ENCODE results near the gene PCBP3.
"Not testable (repeated sequence)": the region's sequence is repeated elsewhere in the genome, so short reads cannot be mapped to it uniquely, and the experiment has no call there.

Gene PCBP3

GRCh38 chr21:45885930-45886601 lies 242.5 kb downstream of the PCBP3 start:
- not testable (repeated sequence) for DNase-seq

- no peak for DNase-seq
Measured at GRCh38 chr21:45886610-45887026, 243.1 kb downstream of the PCBP3 start.

- DNase-seq: no peak
Measured at GRCh38 chr21:45887120-45887611, 243.6 kb downstream of the PCBP3 start.

GRCh38 chr21:45887788-45888187 lies 244.3 kb downstream of the PCBP3 start:
- no peak for DNase-seq

GRCh38 chr21:45888386-45889009 lies 245.0 kb downstream of the PCBP3 start:
- DNase-seq: no peak

GRCh38 chr21:45889256-45889655 lies 245.7 kb downstream of the PCBP3 start:
- no peak for DNase-seq

GRCh38 chr21:45889961-45890360 lies 246.4 kb downstream of the PCBP3 start:
- no peak for DNase-seq

- no peak for DNase-seq
Measured at GRCh38 chr21:45891388-45892155, 248.0 kb downstream of the PCBP3 start.

- DNase-seq: no peak
Measured at GRCh38 chr21:45892156-45892915, 248.8 kb downstream of the PCBP3 start.

- no peak for DNase-seq
Measured at GRCh38 chr21:45892916-45893739, 249.6 kb downstream of the PCBP3 start.

GRCh38 chr21:45893740-45894449 lies 250.4 kb downstream of the PCBP3 start:
- no peak for DNase-seq

GRCh38 chr21:45894450-45894825 lies 250.9 kb downstream of the PCBP3 start:
- DNase-seq: no peak

- DNase-seq: no peak
Measured at GRCh38 chr21:45894906-45895777, 251.6 kb downstream of the PCBP3 start.

- no peak for DNase-seq
Measured at GRCh38 chr21:45895778-45896370, 252.3 kb downstream of the PCBP3 start.

- not testable (repeated sequence) for DNase-seq
Measured at GRCh38 chr21:45896431-45896830, 252.9 kb downstream of the PCBP3 start.

- no peak for DNase-seq
Measured at GRCh38 chr21:45897191-45898027, 253.9 kb downstream of the PCBP3 start.

- no peak for DNase-seq
Measured at GRCh38 chr21:45898028-45898350, 254.5 kb downstream of the PCBP3 start.

GRCh38 chr21:45898781-45899180 lies 255.3 kb downstream of the PCBP3 start:
- DNase-seq: no peak
